Endothelial cell of umbilical vein (primary cell): ENCODE data around the gene SLC7A8. TPM values are rescaled to one million over a fixed set of nuclear protein-coding genes. Genes with fewer than 3 reads are reported as not detected.

Source experiments
- BruUV-seq: library from RNA; stranded (reverse); fragments of 400-500 nt; replicated peaks from 2 replicates; lab custom pipeline; 2021; lab: Mats Ljungman, UMichigan
- CTCF ChIA-PET: fragments of 300-600, 350-600 bp; sonication (Branson Sonifier 250); formaldehyde crosslinking; loops from one replicate; lab custom pipeline; 2021; ENCODE audit warnings: antibody characterized with exemption, inconsistent platforms; lab: Charles Lee
- POLR2A ChIA-PET: fragments of 300-600, 350-600 bp; sonication (Branson Sonifier 250); formaldehyde crosslinking; loops from one replicate; lab custom pipeline; 2021; ENCODE audit warnings: antibody characterized with exemption, inconsistent platforms; lab: Charles Lee
- DNase-seq: peaks from one replicate; pipeline ENCODE4 v3.0.0-alpha.2; 2011; ENCODE audit warnings: low read depth, low spot score
- FAIRE-seq: peaks from 2 replicates; lab custom pipeline; 2011; peaks lifted over from hg19 to GRCh38; lab: Jason Lieb, UNC
- H2AFZ ChIP-seq: 2 replicates; pipeline ENCODE4 v1.6.0; 2012; ENCODE audit warnings: low read depth, low read length, control low read depth, inconsistent platforms
- H3K27ac ChIP-seq: 2 replicates; pipeline ENCODE4 v1.5.1; 2011; ENCODE audit warnings: low read depth, mild to moderate bottlenecking, control low read depth, low read length, moderate library complexity; ENCODE audit not compliant: insufficient read depth
- H3K27me3 ChIP-seq, 2 experiments: 2 replicates each; pipeline versions ENCODE4 v1.6.0 to v1.6.1; 2011; ENCODE audit warnings: low read length in 2 of 2, mixed read lengths in 1 of 2; ENCODE audit not compliant: control insufficient read depth in 2 of 2, insufficient read depth in 2 of 2
- H3K36me3 ChIP-seq, 2 experiments: 2 replicates in 1 of 2; 3 replicates in 1 of 2; pipeline ENCODE4 v1.5.1; 2011; ENCODE audit warnings: low read length in 2 of 2, mild to moderate bottlenecking in 1 of 2, moderate library complexity in 1 of 2; ENCODE audit not compliant: control insufficient read depth in 2 of 2, insufficient read depth in 2 of 2; ENCODE audit errors: extremely low read depth in 1 of 2
- H3K4me1 ChIP-seq: 3 replicates; pipeline ENCODE4 v1.5.1; 2011; ENCODE audit warnings: mild to moderate bottlenecking, low read length; ENCODE audit not compliant: control insufficient read depth, insufficient read depth; ENCODE audit errors: extremely low read depth
- H3K4me2 ChIP-seq: 2 replicates; pipeline ENCODE4 v1.6.1; 2011; ENCODE audit warnings: low read length, control low read depth, mixed read lengths; ENCODE audit not compliant: insufficient read depth
- H3K4me3 ChIP-seq, 3 experiments: fragments of 200-600 bp in 1 of 3; sonication (generic), shearing (Covaris generic) in 1 of 3; replicated peaks in 1 of 3; 2 replicates each; pipeline ENCODE4 v1.5.1; 2011 to 2016; ENCODE audit warnings: control low read depth in 3 of 3, low read length in 3 of 3, mild to moderate bottlenecking in 2 of 3, inconsistent platforms in 1 of 3, low read depth in 1 of 3, moderate library complexity in 1 of 3; ENCODE audit not compliant: insufficient read depth in 1 of 3
- H3K79me2 ChIP-seq: 2 replicates; pipeline ENCODE4 v1.6.0; 2012; ENCODE audit warnings: low read length, inconsistent platforms; ENCODE audit not compliant: control insufficient read depth, insufficient read depth
- H3K9ac ChIP-seq: replicated peaks from 2 replicates; pipeline ENCODE3; 2011; ENCODE audit warnings: low read length, control low read depth; ENCODE audit not compliant: insufficient read depth; ENCODE audit errors: extremely low read depth
- H3K9me1 ChIP-seq: replicated peaks from 3 replicates; pipeline ENCODE4 v1.6.0; 2011; ENCODE audit warnings: mild to moderate bottlenecking, low read length; ENCODE audit not compliant: control insufficient read depth, insufficient read depth; ENCODE audit errors: extremely low read depth
- H3K9me3 ChIP-seq: replicated peaks from 2 replicates; pipeline ENCODE4 v1.5.1; 2012; ENCODE audit warnings: low read length, inconsistent platforms; ENCODE audit not compliant: control insufficient read depth, insufficient read depth
- H4K20me1 ChIP-seq: replicated peaks from 2 replicates; pipeline ENCODE3; 2011; ENCODE audit warnings: mild to moderate bottlenecking, low read length; ENCODE audit not compliant: control insufficient read depth, insufficient read depth; ENCODE audit errors: extremely low read depth
- EZH2 ChIP-seq: IDR thresholded peaks from 2 replicates; pipeline ENCODE4 v1.6.1; 2012; ENCODE audit warnings: borderline replicate concordance, low read depth, mild to moderate bottlenecking, moderate library complexity, low read length, inconsistent platforms; ENCODE audit not compliant: severe bottlenecking
- FOS ChIP-seq: IDR thresholded peaks from 2 replicates; pipeline ENCODE4 v1.6.1; 2011; ENCODE audit warnings: mild to moderate bottlenecking, low read length, moderate library complexity, borderline replicate concordance; ENCODE audit not compliant: insufficient read depth
- GATA2 ChIP-seq: IDR thresholded peaks from 2 replicates; pipeline ENCODE4 v1.7.0; 2011; ENCODE audit warnings: low read depth, mild to moderate bottlenecking, moderate library complexity, mixed read lengths, low read length; ENCODE audit not compliant: insufficient read length, insufficient read depth
- JUN ChIP-seq: IDR thresholded peaks from 2 replicates; pipeline ENCODE4 v1.6.1; 2011; ENCODE audit warnings: borderline replicate concordance, low read depth; ENCODE audit not compliant: insufficient read length, insufficient read depth
- MYC ChIP-seq: IDR thresholded peaks from one replicate; pipeline ENCODE4 v1.6.1; 2011; ENCODE audit warnings: mild to moderate bottlenecking, low read depth, low read length
- POLR2A ChIP-seq: IDR thresholded peaks from 2 replicates; pipeline ENCODE4 v1.6.1; 2012; ENCODE audit warnings: low read depth, mild to moderate bottlenecking, control low read depth, low read length
- POLR2AphosphoS5 ChIP-seq: IDR thresholded peaks from 2 replicates; pipeline ENCODE4 v1.6.1; 2012; ENCODE audit warnings: low read depth, mild to moderate bottlenecking, control low read depth, low read length, moderate library complexity; ENCODE audit not compliant: insufficient read depth
- dilution Hi-C: fragments of 300-500 bp; cut with MboI; formaldehyde crosslinking; loops from one replicate; pipeline ENCODE4 v1.15.0; 2019; ENCODE audit warnings: low sequenced_read_pairs; ENCODE audit not compliant: extremely low pct_ligation_motif_present
- intact Hi-C: fragments of 100-400 bp; cut with micrococcal nuclease; formaldehyde crosslinking; loops from one replicate; pipeline ENCODE4 v1.10.0; 2022
- polyA plus RNA-seq, 4 experiments: library from polyadenylated mRNA; depleted of rRNA in 3 of 4; stranded (reverse) in 3 of 4; unstranded in 1 of 4; fragments of >200 nt; gene quantifications; 2 replicates each; pipeline versions ENCODE4 v1.2.1 to v1.2.3, GENCODE V29; 2011 to 2012; ENCODE audit warnings: missing spikeins in 1 of 4
- total RNA-seq: library from RNA; stranded (reverse); gene quantifications from 2 replicates; pipeline ENCODE4 v1.2.3, GENCODE V29; 2021
- TF ChIP-seq, protein P1 (sequence below): IDR thresholded peaks from 2 replicates; pipeline ENCODE4 v1.6.1; 2011; ENCODE audit not compliant: insufficient read depth, insufficient read length
- TF ChIP-seq, protein P2 (sequence below), 2 donors: IDR thresholded peaks; 1 replicate in 1 of 2; 2 replicates in 1 of 2; pipeline ENCODE4 v1.5.1; 2011; ENCODE audit warnings: low read length in 2 of 2, mild to moderate bottlenecking in 2 of 2, moderate library complexity in 2 of 2, control low read depth in 1 of 2, inconsistent platforms in 1 of 2, low read depth in 1 of 2; ENCODE audit not compliant: insufficient read depth in 1 of 2; ENCODE audit errors: extremely low read depth in 1 of 2

Gene SLC7A8
- total and polyA plus RNA-seq, 2 donors (not counting 3 experiments of a cell fraction or from before 2014, with no cell fraction given): 0.76 to 1.1 TPM

DNA sequence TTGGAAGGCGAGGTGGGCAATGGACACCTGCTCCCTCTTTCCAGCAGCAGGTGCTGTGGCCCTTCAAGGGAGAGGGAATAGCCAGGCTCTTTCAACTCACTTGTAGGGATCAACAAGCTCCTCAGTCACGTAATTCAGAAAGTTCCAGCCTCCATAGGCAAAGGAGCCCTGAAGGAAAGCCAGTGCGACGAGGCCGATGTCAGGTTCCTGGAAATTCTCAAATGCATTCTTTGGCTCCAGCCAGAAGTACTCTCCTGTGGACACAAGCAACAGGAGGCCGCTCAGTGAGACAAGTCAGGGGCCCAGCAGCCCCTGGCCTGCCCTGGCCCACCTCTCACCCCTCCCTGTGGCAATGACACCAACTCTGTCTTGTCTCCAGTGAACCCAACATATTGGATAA lies 43.1 kb downstream of the SLC7A8 start:
- no peak for DNase-seq
- Histone ChIP-seq H3K36me3 (no peaks in the 10 kb centered on the region), H3K4me1 (peaks cover 8% of the 10 kb centered on the region), H3K27me3 (no peaks in the 10 kb centered on the region), H4K20me1 (no peaks in the 10 kb centered on the region), H3K79me2 (no peaks in the 10 kb centered on the region), H3K9ac (no peak overlapping the region), H3K4me2 (no peak overlapping the region), H3K9me3 (no peaks in the 10 kb centered on the region), H3K4me3 (no peak overlapping the region), H3K9me1 (no peaks in the 10 kb centered on the region), H3K27ac (no peak overlapping the region), H2AFZ (no peak overlapping the region)
- POLR2A ChIA-PET: no interaction called here
- dilution Hi-C loops: no loop called here
- intact Hi-C loops: no loop called here
- TF ChIP-seq MYC (no peak), POLR2AphosphoS5 (no peak), GATA2 (no peak), FOS (no peak), POLR2A (no peak), JUN (no peak), EZH2 (no peak)
- TF ChIP-seq, protein P1, sequence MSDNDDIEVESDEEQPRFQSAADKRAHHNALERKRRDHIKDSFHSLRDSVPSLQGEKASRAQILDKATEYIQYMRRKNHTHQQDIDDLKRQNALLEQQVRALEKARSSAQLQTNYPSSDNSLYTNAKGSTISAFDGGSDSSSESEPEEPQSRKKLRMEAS: no peak
- TF ChIP-seq, protein P2, sequence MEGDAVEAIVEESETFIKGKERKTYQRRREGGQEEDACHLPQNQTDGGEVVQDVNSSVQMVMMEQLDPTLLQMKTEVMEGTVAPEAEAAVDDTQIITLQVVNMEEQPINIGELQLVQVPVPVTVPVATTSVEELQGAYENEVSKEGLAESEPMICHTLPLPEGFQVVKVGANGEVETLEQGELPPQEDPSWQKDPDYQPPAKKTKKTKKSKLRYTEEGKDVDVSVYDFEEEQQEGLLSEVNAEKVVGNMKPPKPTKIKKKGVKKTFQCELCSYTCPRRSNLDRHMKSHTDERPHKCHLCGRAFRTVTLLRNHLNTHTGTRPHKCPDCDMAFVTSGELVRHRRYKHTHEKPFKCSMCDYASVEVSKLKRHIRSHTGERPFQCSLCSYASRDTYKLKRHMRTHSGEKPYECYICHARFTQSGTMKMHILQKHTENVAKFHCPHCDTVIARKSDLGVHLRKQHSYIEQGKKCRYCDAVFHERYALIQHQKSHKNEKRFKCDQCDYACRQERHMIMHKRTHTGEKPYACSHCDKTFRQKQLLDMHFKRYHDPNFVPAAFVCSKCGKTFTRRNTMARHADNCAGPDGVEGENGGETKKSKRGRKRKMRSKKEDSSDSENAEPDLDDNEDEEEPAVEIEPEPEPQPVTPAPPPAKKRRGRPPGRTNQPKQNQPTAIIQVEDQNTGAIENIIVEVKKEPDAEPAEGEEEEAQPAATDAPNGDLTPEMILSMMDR (IDR thresholded peaks at IDR 0.05; ENCODE audit: extremely low read depth in 1 of 2, insufficient read depth in 1 of 2, low read depth in 1 of 2, low read length in 2 of 2): no peak
- CTCF ChIA-PET: interaction anchor here (6.4 kb wide), 1 partner anchor 19 kb away, joined by 43 read pairs; no protein-coding TSS in a partner anchor
- no peak for FAIRE-seq
- BruUV-seq: no TSS peak
